Mucosa of descending colon (tissue), 3 donors: ENCODE data around the gene CACNA1C. TPM values are rescaled to one million over a fixed set of nuclear protein-coding genes. Genes with fewer than 3 reads are reported as not detected.

Source experiments
- ATAC-seq: fragments of 200-7000 bp; cut with Tn5 transposase; one replicate; pipeline ENCODE4 v1.9.1; 2020; ENCODE audit warnings: mild to moderate bottlenecking, moderate library complexity
- DNase-seq, 3 donors: peaks; one replicate each; pipeline ENCODE4 v3.0.0-alpha.2; 2020
- H3K36me3 ChIP-seq: fragments of 200-600 bp; one replicate; pipeline ENCODE4 v1.8.0; 2021; ENCODE audit warnings: low read depth, mild to moderate bottlenecking
- H3K4me1 ChIP-seq: fragments of 200-600 bp; one replicate; pipeline ENCODE4 v1.8.0; 2021; ENCODE audit warnings: low read depth, mild to moderate bottlenecking
- H3K4me3 ChIP-seq: fragments of 200-600 bp; one replicate; pipeline ENCODE4 v1.8.0; 2021; ENCODE audit warnings: mild to moderate bottlenecking
- H3K9me3 ChIP-seq: fragments of 200-600 bp; one replicate; pipeline ENCODE4 v1.8.0; 2021; ENCODE audit warnings: mild to moderate bottlenecking
- intact Hi-C, 2 donors: fragments of 100-400 bp; cut with DNase I in 1 of 2; cut with micrococcal nuclease in 1 of 2; formaldehyde crosslinking; loops; one replicate each; pipeline versions ENCODE4 v1.11.0 to v1.11.1; 2022; cut with DNase I, micrococcal nuclease
- total RNA-seq, 3 donors: library from RNA; stranded (reverse); fragmentation: NEBNext Ultra II Directional in 2 of 3; extraction: Animal tissue kit (Norgen Biotek cat#: 25700) in 2 of 3; gene quantifications; one replicate each; pipeline versions ENCODE4 v1.2.1 to v1.2.4, GENCODE V29; 2021 to 2023
- TF ChIP-seq, protein P1 (sequence below): fragments of 200-600 bp; IDR thresholded peaks from one replicate; pipeline ENCODE4 v1.8.0; 2022; ENCODE audit warnings: antibody characterized with exemption, mild to moderate bottlenecking
- donor health status: DM: no; HTN: no; CAD: no; lungs with moderate emphysema.
- donor health status: DM: no; HTN: no; CAD: no.
- donor health status: DM: no; HTN: yes; CAD: no.

The CACNA1C gene
- total RNA-seq, 3 donors from 2014 or later: 5.5 to 89.4 (median 9.2) TPM

DNA sequence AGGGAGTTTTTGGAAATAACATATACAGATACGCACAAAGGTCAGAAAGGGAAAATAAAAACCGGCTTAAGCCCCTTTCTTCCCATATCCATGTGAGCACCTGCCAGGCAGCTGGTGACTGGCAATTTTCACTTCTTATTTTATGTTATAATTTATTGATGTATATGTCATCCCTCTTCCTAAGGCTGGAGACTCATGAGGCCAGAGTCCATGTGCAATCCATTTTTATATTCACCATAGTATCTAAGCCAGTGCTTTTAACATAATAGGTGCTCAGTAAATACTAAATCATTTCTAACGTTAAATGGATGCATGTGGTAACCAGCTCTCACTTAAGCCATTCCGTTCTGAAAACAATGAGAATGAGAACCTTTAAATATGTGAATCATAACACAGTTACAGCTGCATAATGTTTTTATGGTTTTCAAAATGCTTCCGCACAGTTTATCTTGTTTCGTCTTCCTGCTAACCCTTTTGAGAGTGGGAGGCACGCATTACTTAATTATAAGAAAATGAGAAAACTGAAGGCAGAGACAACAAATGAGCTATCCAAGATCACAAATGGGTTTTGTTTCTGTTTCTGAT, 178.3 kb downstream of the CACNA1C start:
- no peaks in the 10 kb centered on the region for H3K9me3 ChIP-seq
- intact Hi-C loops: no loop called here
- peak; percentile 76 for ATAC-seq
- H3K4me3 ChIP-seq: no peak overlapping the region
- H3K36me3 ChIP-seq: no peaks in the 10 kb centered on the region
- TF ChIP-seq, protein P1, sequence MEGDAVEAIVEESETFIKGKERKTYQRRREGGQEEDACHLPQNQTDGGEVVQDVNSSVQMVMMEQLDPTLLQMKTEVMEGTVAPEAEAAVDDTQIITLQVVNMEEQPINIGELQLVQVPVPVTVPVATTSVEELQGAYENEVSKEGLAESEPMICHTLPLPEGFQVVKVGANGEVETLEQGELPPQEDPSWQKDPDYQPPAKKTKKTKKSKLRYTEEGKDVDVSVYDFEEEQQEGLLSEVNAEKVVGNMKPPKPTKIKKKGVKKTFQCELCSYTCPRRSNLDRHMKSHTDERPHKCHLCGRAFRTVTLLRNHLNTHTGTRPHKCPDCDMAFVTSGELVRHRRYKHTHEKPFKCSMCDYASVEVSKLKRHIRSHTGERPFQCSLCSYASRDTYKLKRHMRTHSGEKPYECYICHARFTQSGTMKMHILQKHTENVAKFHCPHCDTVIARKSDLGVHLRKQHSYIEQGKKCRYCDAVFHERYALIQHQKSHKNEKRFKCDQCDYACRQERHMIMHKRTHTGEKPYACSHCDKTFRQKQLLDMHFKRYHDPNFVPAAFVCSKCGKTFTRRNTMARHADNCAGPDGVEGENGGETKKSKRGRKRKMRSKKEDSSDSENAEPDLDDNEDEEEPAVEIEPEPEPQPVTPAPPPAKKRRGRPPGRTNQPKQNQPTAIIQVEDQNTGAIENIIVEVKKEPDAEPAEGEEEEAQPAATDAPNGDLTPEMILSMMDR: no peak
- H3K4me1 ChIP-seq: peaks cover 4% of the 10 kb centered on the region
- DNase-seq: no peak

DNA sequence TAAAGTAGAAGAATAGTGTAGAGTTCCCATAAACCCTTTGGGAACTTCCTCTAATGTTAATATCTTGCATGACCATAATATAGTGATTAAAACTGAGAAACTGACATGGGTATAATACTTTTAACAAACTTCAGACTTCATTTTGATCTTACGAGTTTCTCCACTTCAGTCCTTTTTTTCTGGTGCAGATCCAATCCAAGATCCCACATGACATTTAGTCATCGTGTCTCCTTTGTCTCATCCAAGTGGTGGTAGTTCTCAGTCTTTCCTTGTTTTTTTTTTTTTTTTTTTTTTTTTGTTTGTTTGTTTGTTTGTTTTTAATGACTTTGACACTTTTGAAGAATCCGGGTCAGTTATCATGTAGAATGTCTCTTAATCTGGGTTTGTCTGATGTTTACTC, 179.2 kb downstream of the CACNA1C start:
- intact Hi-C loops: no loop called here
- peaks cover 4% of the 10 kb centered on the region for H3K4me1 ChIP-seq
- H3K4me3 ChIP-seq: no peak overlapping the region
- no peaks in the 10 kb centered on the region for H3K36me3 ChIP-seq
- ATAC-seq (no peak), DNase-seq (no peak)
- TF ChIP-seq, protein P1: no peak
- H3K9me3 ChIP-seq: no peaks in the 10 kb centered on the region

DNA sequence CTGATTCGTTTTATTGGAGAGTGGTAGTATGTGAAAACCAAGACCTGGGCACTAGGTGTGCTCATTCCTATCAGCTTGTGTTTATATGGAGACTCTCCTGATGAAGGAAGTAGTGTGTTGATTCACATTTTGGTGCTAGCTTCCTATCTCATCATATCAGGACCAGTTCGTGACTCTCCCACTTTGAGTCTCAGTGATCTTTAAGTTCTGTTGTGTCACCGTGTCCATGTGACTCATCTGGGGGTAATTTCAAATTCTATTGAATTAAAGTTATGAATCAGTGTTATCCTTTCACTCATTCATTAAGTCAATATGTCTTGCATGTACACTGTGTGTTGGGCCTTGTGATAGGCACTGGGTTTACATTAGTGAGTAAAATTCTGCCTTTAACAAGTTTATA, 180.2 kb downstream of the CACNA1C start:
- H3K36me3 ChIP-seq: no peaks in the 10 kb centered on the region
- ATAC-seq (no peak), DNase-seq (no peak)
- H3K4me1 ChIP-seq: peaks cover 4% of the 10 kb centered on the region
- intact Hi-C loops: no loop called here
- no peaks in the 10 kb centered on the region for H3K9me3 ChIP-seq
- H3K4me3 ChIP-seq: no peak overlapping the region
- TF ChIP-seq, protein P1: no peak

DNA sequence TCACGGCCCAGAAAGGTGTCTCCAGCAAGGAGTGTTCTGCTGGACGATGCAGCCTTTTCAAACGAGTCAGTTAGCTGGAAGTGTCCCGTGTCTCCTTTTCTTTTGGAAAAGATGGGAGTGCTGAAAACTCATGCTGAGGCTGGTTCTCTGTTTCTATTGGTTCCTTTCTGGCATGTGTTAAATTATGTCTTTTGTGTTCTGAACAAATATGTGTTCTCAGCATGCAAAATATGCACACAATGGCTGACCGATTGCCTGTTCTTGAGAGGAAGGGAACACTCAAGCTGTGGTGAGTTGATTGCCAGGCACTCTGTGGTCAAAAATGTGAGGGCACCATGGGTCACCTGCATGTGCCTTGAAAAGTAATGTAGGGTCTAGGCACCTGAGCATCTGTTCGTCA, 181.3 kb downstream of the CACNA1C start:
- Histone ChIP-seq H3K4me1 (peaks cover 4% of the 10 kb centered on the region), H3K9me3 (no peaks in the 10 kb centered on the region), H3K4me3 (no peak overlapping the region), H3K36me3 (no peaks in the 10 kb centered on the region)
- ATAC-seq (no peak), DNase-seq (no peak)
- intact Hi-C loops: no loop called here
- TF ChIP-seq, protein P1: no peak

DNA sequence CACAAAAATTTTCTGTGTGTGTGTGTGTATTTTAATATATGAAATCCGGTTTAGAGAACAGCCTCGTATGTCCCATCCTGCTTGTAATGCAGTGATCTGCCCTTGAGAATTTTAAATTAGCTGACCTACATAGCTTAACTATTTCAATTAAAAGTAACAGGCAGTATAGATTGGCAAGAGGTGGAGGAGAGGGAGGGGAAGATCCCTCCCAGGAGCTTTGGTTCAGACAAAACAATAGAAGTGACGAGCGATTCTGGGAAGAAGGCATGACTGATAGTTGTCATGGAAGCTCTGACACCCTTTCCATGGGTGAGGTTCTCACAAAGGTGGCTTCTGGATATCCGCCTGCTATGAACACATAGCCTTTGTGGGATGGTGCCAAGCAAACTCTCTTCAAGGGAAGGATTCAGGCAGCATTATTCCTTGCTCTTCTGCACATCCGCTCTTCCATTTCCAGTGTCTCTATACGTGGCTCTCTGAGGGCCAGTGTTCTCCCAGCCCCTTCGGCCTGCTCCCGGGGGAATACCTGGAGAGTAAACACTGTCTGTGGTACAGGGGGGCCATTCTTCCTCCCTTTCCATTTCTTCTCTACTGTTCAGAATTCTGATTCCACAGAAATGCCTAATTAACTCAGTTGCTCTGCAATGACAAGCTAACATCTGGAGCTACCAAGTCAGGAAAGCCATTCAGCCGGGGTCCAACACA, 182.0 kb downstream of the CACNA1C start:
- H3K9me3 ChIP-seq: no peaks in the 10 kb centered on the region
- ATAC-seq (no peak), DNase-seq (no peak)
- intact Hi-C loops: no loop called here
- H3K4me1 ChIP-seq: peaks cover 4% of the 10 kb centered on the region
- TF ChIP-seq, protein P1: no peak
- H3K4me3 ChIP-seq: no peak overlapping the region
- no peaks in the 10 kb centered on the region for H3K36me3 ChIP-seq
